Heart left ventricle (tissue), 13 donors: ENCODE data around the gene TBL1X.

ENCODE experiments used
- CTCF ChIP-seq, 12 donors: fragments of 200-600 bp; sonication (generic) in 4 of 12; IDR thresholded peaks; one replicate each; pipeline versions ENCODE4 v1.5.0 to v1.8.0; 2018 to 2022; ENCODE audit warnings: antibody characterized with exemption in 12 of 12, mild to moderate bottlenecking in 5 of 12
- POLR2A ChIP-seq, 2 donors: fragments of 450-650 bp; IDR thresholded peaks; one replicate each; pipeline ENCODE4 v1.6.1; 2017; ENCODE audit warnings: antibody characterized with exemption in 2 of 2, mild to moderate bottlenecking in 2 of 2, moderate library complexity in 2 of 2
- donor health status: ischemic (EF 13 %, LVEDD 7.1; RV severe dilation, severe dysfunction).
- donor health status: DM: no; HTN: yes; CAD: no.
- donor health status: DM: no; HTN: no; CAD: no.
- donor health status: ischemic (EF 25% LVEDD 6.9; RV normal size, moderate dysfunction).
- donor health status: ischemic (EF 25% LVEDD 5.7; RV mildly dilated, moderate dysfunction).
- donor health status: ischemic (EF 35%, LVEDD 5.7; RV mildly dilated, moderate dysfunction).
- donor health status: nonischemic (EF 11% LVEDD 7.7; RV severe dilation, severe dysfunction).
- donor health status: DM: yes; HTN: yes; CAD: no.
- donor health status: PGD.
- donor health status: ischemic (EF 29% LVEDD 5.4; RV normal size, mild dysfunction).
- donor health status: nonischemic (EF 23%, LVEDD 6.1; RV moderate dilation, normal function).

GRCh38 chrX:9643807-9644206 lies 178.9 kb downstream of the TBL1X start:
- no peak for TF ChIP-seq CTCF (IDR thresholded peaks at IDR 0.05)
- no peak for TF ChIP-seq POLR2A (IDR thresholded peaks at IDR 0.05)
